Measurements from ENCODE around the gene TREML2.
"Not testable (repeated sequence)": the region's sequence is repeated elsewhere in the genome, so short reads cannot be mapped to it uniquely, and the experiment has no call there.

Gene TREML2

GRCh38 chr6:41208439-41209106 is 7.6 kb upstream of the TREML2 start:
- DNase-seq: no peak

- DNase-seq: no peak
Observed at GRCh38 chr6:41204156-41204555, 3.2 kb upstream of the TREML2 start.

GRCh38 chr6:41201764-41202173 is 820 bp upstream of the TREML2 start:
- no peak for DNase-seq

GRCh38 chr6:41200296-41200900 is 551 bp downstream of the TREML2 start:
- DNase-seq: no peak

GRCh38 chr6:41199552-41200246 is 1.2 kb downstream of the TREML2 start:
- no peak for DNase-seq

- no peak for DNase-seq
Observed at GRCh38 chr6:41197234-41197633, 3.7 kb downstream of the TREML2 start.

- no peak for DNase-seq
Observed at GRCh38 chr6:41194386-41194785, 6.6 kb downstream of the TREML2 start.

- DNase-seq: no peak
Observed at GRCh38 chr6:41193884-41194283, 7.1 kb downstream of the TREML2 start.

- no peak for DNase-seq
Observed at GRCh38 chr6:41193171-41193734, 7.7 kb downstream of the TREML2 start.

- no peak for DNase-seq
Observed at GRCh38 chr6:41191569-41191968, 9.4 kb downstream of the TREML2 start.

- DNase-seq: no peak
Observed at GRCh38 chr6:41190791-41191190, 10.2 kb downstream of the TREML2 start.

- DNase-seq: no peak
Observed at GRCh38 chr6:41189967-41190366, 11.0 kb downstream of the TREML2 start.

GRCh38 chr6:41189046-41189445 is 11.9 kb downstream of the TREML2 start:
- not testable (repeated sequence) for DNase-seq

- DNase-seq: peak; percentile 70
Observed at GRCh38 chr6:41187924-41188886, 12.7 kb downstream of the TREML2 start.

GRCh38 chr6:41186031-41186562 is 14.9 kb downstream of the TREML2 start:
- no peak for DNase-seq

GRCh38 chr6:41184761-41185160 is 16.2 kb downstream of the TREML2 start:
- DNase-seq: no peak

GRCh38 chr6:41182069-41183034 is 18.6 kb downstream of the TREML2 start:
- peak; percentile 72 for DNase-seq

- DNase-seq: no peak
Observed at GRCh38 chr6:41181566-41181965, 19.4 kb downstream of the TREML2 start.

GRCh38 chr6:41179163-41179562 is 21.8 kb downstream of the TREML2 start:
- DNase-seq: no peak

- DNase-seq: no peak
Observed at GRCh38 chr6:41177695-41178094, 23.3 kb downstream of the TREML2 start.

- DNase-seq: no peak
Observed at GRCh38 chr6:41177287-41177686, 23.7 kb downstream of the TREML2 start.
